Ishikawa (cell line): Measurements from ENCODE around the gene NCK2.

Source experiments
- CEBPB ChIP-seq: IDR thresholded peaks from 2 replicates; pipeline ENCODE4 v1.6.1; 2012
- FOXM1 ChIP-seq: IDR thresholded peaks from 2 replicates; pipeline ENCODE4 v1.6.1; 2012; ENCODE audit warnings: low read depth, borderline replicate concordance
- REST ChIP-seq: IDR thresholded peaks from 2 replicates; pipeline ENCODE4 v1.6.1; 2012; ENCODE audit warnings: low read depth, mild to moderate bottlenecking

- no peak for TF ChIP-seq REST
- TF ChIP-seq CEBPB, result no peak
- TF ChIP-seq FOXM1, result no peak
These were observed 182.4 kb downstream of the NCK2 start for GRCh38 chr2:105926960-105927678.
